Mucosa of descending colon (tissue), 3 donors: ENCODE data around the gene ETNK2. TPM values are rescaled to one million over a fixed set of nuclear protein-coding genes. Genes with fewer than 3 reads are reported as not detected.

ENCODE experiments used
- ATAC-seq: fragments of 200-7000 bp; cut with Tn5 transposase; one replicate; pipeline ENCODE4 v1.9.1; 2020; ENCODE audit warnings: mild to moderate bottlenecking, moderate library complexity
- DNase-seq, 3 donors: peaks; one replicate each; pipeline ENCODE4 v3.0.0-alpha.2; 2020
- H3K36me3 ChIP-seq: fragments of 200-600 bp; one replicate; pipeline ENCODE4 v1.8.0; 2021; ENCODE audit warnings: low read depth, mild to moderate bottlenecking
- H3K4me1 ChIP-seq: fragments of 200-600 bp; one replicate; pipeline ENCODE4 v1.8.0; 2021; ENCODE audit warnings: low read depth, mild to moderate bottlenecking
- H3K4me3 ChIP-seq: fragments of 200-600 bp; one replicate; pipeline ENCODE4 v1.8.0; 2021; ENCODE audit warnings: mild to moderate bottlenecking
- H3K9me3 ChIP-seq: fragments of 200-600 bp; one replicate; pipeline ENCODE4 v1.8.0; 2021; ENCODE audit warnings: mild to moderate bottlenecking
- CTCF ChIP-seq: fragments of 200-600 bp; IDR thresholded peaks from one replicate; pipeline ENCODE4 v1.8.0; 2022; ENCODE audit warnings: antibody characterized with exemption, mild to moderate bottlenecking
- intact Hi-C, 2 donors: fragments of 100-400 bp; cut with DNase I in 1 of 2; cut with micrococcal nuclease in 1 of 2; formaldehyde crosslinking; loops; one replicate each; pipeline versions ENCODE4 v1.11.0 to v1.11.1; 2022; cut with DNase I, micrococcal nuclease
- total RNA-seq, 3 donors: library from RNA; stranded (reverse); fragmentation: NEBNext Ultra II Directional in 2 of 3; extraction: Animal tissue kit (Norgen Biotek cat#: 25700) in 2 of 3; gene quantifications; one replicate each; pipeline versions ENCODE4 v1.2.1 to v1.2.4, GENCODE V29; 2021 to 2023
- donor health status: DM: no; HTN: no; CAD: no; lungs with moderate emphysema.
- donor health status: DM: no; HTN: no; CAD: no.
- donor health status: DM: no; HTN: yes; CAD: no.

Gene ETNK2
- total RNA-seq, 3 donors from 2014 or later: 0.20 to 6.8 (median 2.1) TPM

DNA sequence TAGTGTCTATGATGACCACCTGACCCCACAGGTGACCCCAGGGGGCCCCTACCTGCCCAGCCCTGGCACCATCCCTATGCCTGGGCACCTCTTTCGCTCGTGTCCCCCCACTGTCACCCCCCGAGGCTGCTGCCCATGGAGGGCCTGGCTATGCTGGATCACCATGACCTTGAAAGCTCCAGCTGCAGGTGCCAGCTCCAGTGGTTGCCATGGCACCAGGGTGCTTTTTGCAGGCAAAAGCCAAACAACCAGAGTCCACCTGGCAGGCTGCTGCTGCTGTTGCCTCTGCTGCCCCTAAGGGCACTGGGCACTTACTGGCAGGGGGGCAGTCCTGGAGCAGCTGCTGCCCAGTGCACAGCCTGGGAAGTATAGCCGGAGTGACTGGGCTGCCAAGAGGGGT lies 21.7 kb downstream of the ETNK2 start:
- Histone ChIP-seq H3K4me3 (no peak overlapping the region), H3K36me3 (no peaks in the 10 kb centered on the region), H3K4me1 (no peaks in the 10 kb centered on the region), H3K9me3 (no peaks in the 10 kb centered on the region)
- TF ChIP-seq CTCF: no peak
- ATAC-seq (peak; percentile 9), DNase-seq (no peak)
- intact Hi-C loops: no loop called here

GRCh38 chr1:204128964-204129896 lies 22.6 kb downstream of the ETNK2 start:
- Histone ChIP-seq H3K4me3 (no peak overlapping the region), H3K4me1 (no peaks in the 10 kb centered on the region), H3K9me3 (no peaks in the 10 kb centered on the region), H3K36me3 (no peaks in the 10 kb centered on the region)
- intact Hi-C loops: loop anchor here (5.0 to 10.0 kb wide), 3 partner anchors 54 to 267 kb away; partner anchors contain the start of genes SNRPE (in 1 of the 2) and SOX13 (in 1 of the 2)
- TF ChIP-seq CTCF: peak; percentile 69
- DNase-seq: peak; percentile 61 to 79 (median 71)
- peak; percentile 90 for ATAC-seq

DNA sequence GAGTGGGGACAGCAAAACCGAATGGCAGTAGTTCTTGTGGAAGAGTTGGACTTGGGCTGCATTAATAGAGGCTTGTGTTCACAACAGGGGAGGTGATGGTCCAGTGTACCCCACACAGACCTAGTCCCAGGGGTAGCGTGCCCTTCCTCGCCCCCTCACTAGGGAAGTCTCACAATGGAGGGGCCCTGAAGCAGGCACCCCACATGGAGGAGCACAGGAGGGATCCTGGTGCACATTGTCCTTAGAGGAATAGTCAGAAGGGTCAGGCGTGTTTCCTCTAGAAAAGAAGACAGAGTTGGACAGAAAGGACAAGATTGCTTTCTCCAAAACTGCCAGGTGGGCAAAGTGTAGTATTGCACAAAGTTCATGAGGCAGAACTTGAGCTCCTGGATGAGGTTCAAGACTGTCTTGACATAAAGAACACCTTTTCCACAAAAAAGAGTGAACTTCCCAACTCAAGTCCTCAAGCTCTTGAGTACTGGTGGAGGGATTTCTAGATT lies 23.3 kb downstream of the ETNK2 start:
- DNase-seq: no peak
- no peak for ATAC-seq
- intact Hi-C loops: loop anchor here (5.0 to 10.0 kb wide), 3 partner anchors 54 to 266 kb away; partner anchors contain the start of genes SNRPE (in 1 of the 2) and SOX13 (in 1 of the 2)
- H3K4me3 ChIP-seq: no peak overlapping the region
- H3K4me1 ChIP-seq: no peaks in the 10 kb centered on the region
- no peaks in the 10 kb centered on the region for H3K9me3 ChIP-seq
- H3K36me3 ChIP-seq: no peaks in the 10 kb centered on the region
- TF ChIP-seq CTCF: no peak

GRCh38 chr1:204127597-204128242 lies 24.1 kb downstream of the ETNK2 start:
- DNase-seq (peak in 2 of 3 donors; percentile 67 to 69), ATAC-seq (peak; percentile 67)
- Histone ChIP-seq H3K4me3 (no peak overlapping the region), H3K4me1 (no peaks in the 10 kb centered on the region), H3K36me3 (no peaks in the 10 kb centered on the region), H3K9me3 (no peaks in the 10 kb centered on the region)
- intact Hi-C loops: loop anchor here (5.0 to 10.0 kb wide), 3 partner anchors 53 to 265 kb away; partner anchors contain the start of genes SNRPE (in 1 of the 2) and SOX13 (in 1 of the 2)
- TF ChIP-seq CTCF: peak; percentile 90

DNA sequence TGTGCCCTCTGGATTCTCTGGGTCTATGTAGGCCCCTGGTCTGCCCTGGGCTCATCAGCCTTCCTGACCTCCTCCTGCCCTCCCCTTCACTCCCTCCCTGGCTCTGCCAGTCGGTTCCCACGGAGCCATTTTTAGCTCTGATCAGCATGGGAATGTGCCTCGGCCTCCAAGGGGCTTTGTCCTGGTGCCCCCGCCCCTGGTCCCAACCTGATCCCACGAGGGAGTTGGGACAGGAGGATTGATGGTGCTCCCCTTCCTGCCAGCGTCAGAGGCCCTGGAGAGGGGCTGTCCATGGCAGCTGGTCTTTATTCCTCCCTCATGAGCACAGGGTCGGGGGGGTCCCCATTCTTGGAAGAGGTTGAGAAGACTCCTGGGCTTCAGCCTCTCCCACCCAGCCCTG lies 24.9 kb downstream of the ETNK2 start:
- TF ChIP-seq CTCF: no peak
- H3K9me3 ChIP-seq: no peaks in the 10 kb centered on the region
- no peak overlapping the region for H3K4me3 ChIP-seq
- DNase-seq (no peak), ATAC-seq (no peak)
- H3K36me3 ChIP-seq: no peaks in the 10 kb centered on the region
- intact Hi-C loops: loop anchor here (5.0 to 10.0 kb wide), 3 partner anchors 52 to 265 kb away; partner anchors contain the start of genes SNRPE (in 1 of the 2) and SOX13 (in 1 of the 2)
- no peaks in the 10 kb centered on the region for H3K4me1 ChIP-seq
